GF-D8 (cell line): ENCODE results near the gene OR4D5.

Source experiments
- DNase-seq: peaks from one replicate; lab custom pipeline; 2025; lab: John Stamatoyannopoulos, UW

The OR4D5 gene

DNA sequence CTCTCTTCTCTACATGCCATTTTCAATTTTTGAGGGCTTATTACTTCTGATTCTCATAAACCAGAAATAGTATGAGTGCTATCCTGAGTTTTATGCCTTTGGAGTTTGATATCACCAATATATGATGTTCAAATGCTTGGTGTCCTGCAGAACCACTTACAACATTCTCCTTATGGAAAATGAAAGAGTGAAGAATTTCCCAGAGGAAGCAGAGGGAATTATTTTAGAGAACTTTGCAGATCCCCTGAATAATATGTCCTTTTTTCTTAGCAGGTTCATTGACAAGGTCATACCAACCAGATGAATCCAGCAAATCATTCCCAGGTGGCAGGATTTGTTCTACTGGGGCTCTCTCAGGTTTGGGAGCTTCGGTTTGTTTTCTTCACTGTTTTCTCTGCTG lies at the start of gene OR4D5:
Gene OR4D5 (plus strand): TSS at position 301 of the 400 bp plus-strand sequence. CDS start 0 bp downstream, at position 301.
- DNase-seq, result no peak

DNA sequence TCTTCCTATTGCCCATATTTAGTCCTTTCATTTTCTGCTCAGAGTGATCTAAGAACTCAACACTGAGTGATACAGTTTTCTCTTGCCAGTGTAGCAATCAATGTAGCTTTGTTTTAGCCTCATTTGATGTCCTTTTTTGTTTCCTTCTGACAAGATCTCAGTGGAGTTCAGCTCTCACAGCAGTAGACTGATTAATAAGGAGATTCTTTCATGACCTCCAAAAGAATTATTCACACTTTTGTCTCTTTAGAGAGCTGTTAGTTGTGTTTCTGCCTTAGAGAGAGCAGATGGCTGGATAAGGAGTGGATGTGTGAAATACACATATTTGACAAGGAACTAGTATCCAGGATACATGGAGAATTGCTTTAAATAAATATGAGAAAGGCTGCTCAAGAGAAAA lies 47.4 kb upstream of the OR4D5 start:
- no peak for DNase-seq

DNA sequence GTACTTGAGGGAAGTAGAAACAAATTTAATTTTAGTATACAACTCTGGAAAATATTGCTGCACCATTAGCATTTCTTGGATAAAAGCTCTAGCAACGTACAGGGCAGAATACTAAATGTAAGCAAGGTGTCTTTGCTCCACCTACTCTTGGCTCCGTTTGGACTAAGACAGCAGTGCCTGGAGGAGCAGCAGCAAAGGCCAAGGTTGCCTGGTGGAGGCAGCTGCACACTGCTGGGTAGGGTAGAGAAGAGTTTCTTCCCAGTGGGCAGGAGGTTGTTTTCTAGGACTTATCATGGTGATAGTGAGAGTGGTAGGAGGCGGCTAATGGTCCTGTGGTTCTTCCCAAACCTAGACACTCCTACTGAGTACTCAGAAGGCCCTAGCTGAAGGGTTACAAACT lies 39.6 kb upstream of the OR4D5 start:
- no peak for DNase-seq

DNA sequence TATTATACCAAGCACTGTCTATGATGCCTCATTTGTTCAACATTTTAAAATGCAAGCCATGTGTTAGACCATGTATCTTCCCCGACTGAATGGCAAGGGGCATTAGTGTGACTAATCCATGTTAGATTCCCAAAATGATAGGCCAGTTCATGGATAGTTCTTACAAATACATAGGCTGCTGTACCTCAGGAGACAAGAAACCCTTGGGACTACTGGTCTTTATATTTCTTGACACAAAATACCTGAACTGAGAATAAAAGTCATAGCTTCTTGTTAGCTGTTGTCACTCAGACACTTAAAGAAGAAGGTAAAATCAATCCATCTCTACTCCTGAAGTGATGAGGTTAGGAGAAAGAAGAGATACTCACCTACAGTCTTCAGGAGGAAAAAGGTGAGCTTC lies 37.5 kb upstream of the OR4D5 start, which contains the start of gene OR8D4:
Gene OR8D4 (plus strand): TSS at position 301 of the 400 bp plus-strand sequence. CDS start 4,265 bp downstream, outside the sequence.
- no peak for DNase-seq

DNA sequence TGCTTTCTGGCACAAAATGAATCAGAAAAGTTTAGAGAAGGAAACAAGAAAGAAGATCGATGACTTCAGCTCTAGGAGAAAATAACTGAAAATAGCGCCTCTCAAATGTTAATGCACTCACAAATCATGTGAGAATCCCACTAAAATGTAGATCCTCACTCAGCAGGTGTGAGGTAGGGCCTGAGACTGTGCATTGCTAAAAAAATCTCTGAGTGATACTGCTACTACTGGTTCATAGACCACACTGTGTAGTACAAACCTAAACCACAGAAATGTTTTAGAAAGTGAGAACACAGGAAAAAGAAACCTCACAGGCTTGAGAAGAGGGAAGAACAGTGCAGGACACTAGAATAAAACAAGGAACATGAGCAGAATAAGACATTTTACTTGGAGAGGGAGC lies 35.5 kb upstream of the OR4D5 start:
- DNase-seq, result no peak

DNA sequence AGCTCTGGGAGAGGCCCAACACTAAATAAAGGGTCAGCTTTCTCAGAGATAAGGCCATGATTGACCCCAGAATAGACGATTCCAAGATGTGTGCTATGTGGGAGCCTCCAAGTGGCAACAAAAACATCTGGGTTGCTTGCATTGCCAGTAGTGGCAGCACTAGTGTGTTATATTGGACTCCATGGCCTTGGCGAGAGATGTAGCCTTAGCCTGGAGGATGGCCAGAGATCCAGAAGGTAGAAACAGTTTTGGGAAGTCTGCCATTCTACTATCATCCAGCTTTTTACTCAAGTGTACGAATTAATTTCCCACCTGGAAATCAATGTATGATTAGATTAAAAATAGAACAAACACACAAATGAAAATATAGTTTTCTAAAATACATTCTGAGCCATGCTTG lies 34.5 kb upstream of the OR4D5 start:
- DNase-seq, result no peak

DNA sequence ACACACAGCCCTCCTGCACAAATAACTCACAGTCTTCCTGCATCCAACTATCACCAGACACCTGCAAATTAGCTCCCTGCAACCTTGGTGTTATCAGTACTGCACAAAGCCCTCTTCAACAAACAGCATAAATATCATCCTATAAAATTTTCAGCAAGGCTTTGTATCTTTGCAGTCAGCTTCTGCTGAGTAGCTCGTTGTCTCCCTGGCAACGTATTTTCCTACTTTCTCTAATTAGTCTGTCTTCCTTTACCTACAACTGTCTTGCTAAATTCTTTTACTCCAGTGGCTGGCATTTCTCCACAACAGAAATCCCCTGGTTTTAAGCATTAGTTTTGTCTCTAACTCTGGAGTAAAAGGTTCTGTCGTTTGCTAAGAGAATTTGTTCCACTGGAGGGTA lies 33.6 kb upstream of the OR4D5 start:
- DNase-seq, result no peak

DNA sequence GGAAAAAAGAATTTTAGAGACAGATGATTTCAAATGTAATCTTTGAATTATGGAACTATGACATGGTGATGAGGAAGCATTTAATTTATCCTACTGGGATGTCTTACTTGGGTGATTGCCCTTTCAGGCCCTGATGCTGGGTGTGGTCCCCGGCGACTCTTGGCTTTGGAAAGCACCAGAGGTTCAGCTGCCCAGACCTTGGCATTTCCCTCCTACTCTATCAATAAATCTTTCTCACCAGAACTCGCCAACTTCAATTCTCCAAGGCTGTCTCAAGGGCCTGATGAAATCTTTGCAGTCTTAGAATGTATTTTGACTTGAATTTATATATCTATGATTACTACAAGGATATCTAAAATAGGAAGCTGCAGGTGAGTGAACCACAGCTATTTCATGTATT lies 18.5 kb upstream of the OR4D5 start:
- DNase-seq, result no peak

DNA sequence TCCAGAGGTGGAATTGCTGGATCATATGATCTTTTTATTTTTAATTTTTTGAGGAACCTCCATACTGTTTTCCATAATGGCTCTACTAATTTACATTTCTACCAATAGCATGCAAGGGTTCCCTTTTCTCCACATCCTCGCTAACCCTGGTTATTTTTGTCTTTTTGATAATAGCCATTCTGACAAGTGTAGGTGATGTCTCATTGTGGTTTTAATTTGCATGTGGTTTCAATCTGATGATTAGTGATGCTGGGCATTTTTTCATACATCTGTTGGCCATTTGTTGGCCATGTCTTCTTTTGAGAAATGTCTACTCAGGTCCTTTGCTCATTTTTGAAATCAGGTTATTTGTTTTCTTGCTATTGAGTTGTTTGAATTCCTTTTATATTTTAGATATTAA lies 15.4 kb upstream of the OR4D5 start:
- DNase-seq, result no peak

DNA sequence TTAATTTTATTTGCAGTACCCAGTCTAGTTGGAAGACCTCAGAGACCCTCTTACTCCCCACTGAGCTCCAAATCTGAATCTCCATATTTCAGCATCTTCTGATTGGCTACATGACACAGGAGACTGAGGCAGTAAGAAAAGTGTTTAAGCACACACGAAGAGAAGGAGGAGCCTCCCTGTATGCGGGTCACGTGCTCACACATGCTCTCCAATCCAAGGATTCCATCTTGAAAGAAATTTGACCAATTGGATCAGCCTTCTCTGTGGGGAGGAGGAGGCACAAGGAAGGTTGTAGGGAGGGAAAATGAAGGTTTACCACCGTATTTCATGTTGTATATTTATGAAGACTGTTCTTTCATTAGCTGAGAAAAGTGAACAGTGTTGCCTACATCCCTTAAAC lies 3.0 kb downstream of the OR4D5 start:
- no peak for DNase-seq

DNA sequence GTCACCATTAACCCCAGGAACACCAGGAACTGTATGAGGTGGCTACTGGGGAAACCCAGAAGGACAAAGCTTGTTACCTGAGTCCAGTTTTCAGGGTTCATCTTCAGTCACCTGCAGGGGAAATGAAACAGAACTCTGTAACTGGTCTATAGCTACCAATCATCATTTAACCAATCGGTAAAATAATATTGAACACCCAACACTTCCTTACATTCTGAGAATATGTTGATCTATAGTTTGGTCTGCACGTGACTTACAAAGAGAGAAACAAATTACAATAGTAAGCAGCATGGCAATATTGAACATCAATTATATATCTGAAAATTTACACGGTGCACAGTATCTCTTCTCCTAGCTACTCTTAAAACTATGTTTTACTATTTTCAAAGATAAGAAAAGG lies 4.3 kb downstream of the OR4D5 start, which contains the start of gene OR6T1:
Gene OR6T1 (minus strand): TSS at position 101 of the 400 bp plus-strand sequence. CDS start 0 bp downstream, at position 101.
- no peak for DNase-seq

DNA sequence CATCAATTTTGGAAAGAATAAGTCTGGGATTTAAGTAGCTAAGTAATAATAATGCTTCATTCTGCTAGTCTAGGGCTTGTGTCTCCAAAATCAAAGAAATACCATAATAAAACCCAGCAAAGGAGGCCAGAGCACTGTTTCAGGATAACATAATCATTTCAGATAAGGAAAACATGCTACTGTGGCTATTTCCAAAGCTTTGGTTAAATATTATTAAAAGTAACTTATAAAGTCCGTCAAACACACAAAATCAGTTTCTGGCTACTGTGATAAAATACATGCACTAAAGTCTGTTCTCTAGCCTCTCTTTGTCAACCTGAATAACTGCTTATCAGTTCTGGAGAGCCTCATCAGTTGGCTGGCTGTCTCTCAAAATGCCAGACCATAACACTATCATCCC lies 5.7 kb downstream of the OR4D5 start:
- no peak for DNase-seq

DNA sequence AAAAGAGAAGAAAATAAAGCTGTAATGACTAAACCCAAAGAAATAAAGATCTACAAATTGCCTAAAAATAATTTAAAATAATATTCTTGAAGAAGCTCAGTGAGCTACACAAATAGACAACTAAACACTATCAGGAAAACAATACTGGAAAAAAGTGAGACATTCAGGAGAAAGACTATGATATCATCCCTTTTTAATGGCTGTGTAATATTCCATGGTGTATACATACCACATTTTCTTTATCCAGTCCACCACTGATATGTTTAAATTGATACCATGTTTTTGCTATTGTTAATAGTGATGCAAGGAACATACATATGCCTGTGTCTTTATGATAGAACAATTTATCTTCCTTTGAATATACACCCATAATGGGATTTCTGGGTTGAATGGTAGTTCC lies 17.3 kb downstream of the OR4D5 start:
- DNase-seq, result no peak

DNA sequence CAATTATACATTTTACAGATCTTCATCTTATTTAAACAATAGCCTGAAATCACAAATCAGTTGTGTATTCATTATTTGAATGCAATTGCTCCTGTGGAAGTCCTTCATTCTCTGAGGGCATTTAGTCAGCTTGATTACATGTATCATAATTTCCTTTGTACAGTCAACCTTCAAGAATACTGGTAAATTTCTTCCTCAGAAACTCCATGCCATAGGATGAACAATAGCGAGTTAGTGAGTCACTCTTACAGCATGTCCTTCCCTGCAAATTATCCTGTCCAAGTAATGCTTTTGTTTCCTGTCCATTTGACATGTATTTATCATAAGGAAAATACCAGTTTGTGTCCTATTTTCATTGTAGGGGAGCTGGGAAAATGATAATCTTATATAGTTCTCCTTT lies 34.4 kb downstream of the OR4D5 start:
- no peak for DNase-seq

DNA sequence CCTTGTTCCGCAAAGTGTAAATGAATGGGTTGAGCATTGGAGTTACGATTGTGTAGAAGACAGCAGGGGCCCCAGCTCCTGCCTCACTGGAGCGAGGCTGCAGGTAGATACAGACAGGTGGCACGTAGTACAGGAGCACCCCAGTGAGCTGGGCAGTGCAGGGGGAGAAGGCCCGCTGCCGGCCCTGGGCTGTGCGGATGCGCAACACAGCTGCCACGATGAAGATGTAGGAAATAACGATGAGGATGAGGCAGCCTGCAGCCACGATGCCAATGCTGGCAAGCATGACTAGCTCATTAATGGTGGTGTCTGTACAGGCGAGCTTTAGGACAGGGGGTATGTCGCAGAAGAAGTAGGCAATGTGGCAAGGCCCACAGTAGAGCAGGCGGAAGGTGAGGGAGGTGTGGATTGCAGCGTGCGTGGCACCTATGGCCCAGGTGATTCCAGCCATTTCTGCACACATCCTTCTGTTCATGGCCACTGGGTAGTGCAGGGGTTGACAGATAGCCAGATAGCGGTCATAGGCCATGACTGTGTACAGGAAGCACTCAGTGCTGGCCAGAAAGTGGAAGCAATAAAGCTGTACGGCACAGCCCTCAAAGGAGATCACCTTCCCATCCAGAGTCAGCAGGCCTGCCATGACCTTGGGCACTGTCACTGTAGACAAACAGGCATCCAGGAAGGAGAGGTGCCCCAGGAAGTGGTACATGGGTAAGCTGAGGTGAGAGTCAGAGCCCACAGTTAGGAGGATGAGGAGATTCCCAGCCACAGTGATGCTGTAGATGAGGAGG lies 37.5 kb downstream of the OR4D5 start:
- DNase-seq, result no peak

DNA sequence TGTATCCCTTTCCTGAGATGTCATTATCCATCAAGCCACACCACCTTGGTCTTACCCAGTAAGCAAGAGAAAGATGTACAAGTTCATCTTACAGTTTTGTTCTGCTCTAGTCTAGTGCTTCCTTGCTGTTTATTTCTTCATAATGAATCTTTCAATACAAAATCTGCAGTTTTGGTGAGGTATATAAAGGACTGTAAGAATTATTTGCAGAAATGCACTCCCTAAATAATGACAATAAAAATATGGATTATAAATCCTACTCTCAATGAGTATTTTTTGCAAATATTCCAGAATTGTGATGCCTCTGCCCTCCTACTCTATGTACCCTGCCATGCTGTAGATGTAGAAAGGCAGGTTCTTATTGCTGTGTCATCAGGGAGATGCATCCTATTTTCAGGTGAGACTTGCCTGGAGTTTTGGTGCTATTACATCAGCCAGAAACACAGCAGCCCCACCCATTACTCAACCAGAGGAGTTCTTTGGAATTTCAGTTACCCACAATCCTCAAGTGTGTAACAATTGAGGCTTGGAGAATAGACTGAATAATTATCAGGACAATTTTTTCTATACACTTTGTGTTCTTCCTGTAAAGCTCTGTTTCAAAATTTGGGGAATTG lies 38.4 kb downstream of the OR4D5 start, which contains the start of gene OR10S1:
Gene OR10S1 (minus strand): TSS at position 51 of the 617 bp plus-strand sequence. CDS start 117 bp downstream, outside the sequence.
- DNase-seq, result no peak

DNA sequence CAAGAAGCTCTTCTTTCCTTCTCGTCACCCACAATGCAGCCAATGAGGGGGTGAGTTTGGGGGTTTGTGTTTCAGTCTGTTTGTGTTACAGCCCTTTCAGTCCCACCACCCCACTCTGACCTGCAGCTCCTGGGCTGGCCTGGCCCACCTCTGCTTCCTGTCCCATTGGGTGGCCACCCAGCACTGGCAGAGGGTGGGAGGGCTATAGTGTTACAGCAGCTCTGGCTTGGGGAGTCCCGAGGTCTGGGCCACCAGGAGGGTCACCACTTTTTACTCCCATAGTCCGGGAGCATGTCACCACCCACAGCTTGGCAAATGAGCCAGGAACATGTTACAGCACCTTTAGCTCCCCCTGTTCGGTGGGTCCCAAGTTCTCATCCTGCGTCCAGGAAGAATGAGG lies 39.9 kb downstream of the OR4D5 start:
- no peak for DNase-seq
